GM23338 (cell line): ENCODE data around the gene NFATC2IP. TPM values are rescaled to one million over a fixed set of nuclear protein-coding genes. Genes with fewer than 3 reads are reported as not detected.

ENCODE experiments used
- ATAC-seq: fragments of 200-7000 bp; cut with Tn5 transposase; 3 replicates; pipeline ENCODE4 v1.9.1; 2020
- DNase-seq: peaks from one replicate; pipeline ENCODE4 v3.0.0-alpha.2; 2015; ENCODE audit warnings: low spot score
- H2AFZ ChIP-seq: fragments of 200-600 bp; sonication (generic); 2 replicates; pipeline ENCODE4 v1.8.0; 2016; ENCODE audit warnings: antibody characterized with exemption, mild to moderate bottlenecking, moderate library complexity
- H3F3A ChIP-seq: fragments of 200-600 bp; sonication (generic); replicated peaks from 2 replicates; pipeline ENCODE4 v1.8.0; 2017; ENCODE audit warnings: antibody characterized with exemption, mixed run types, low read depth
- H3K27ac ChIP-seq: fragments of 200-600 bp; sonication (generic); 2 replicates; pipeline ENCODE4 v1.6.1; 2016; ENCODE audit warnings: low read depth
- H3K27me3 ChIP-seq: fragments of 200-600 bp; sonication (generic); 2 replicates; pipeline ENCODE4 v1.8.0; 2016; ENCODE audit warnings: mild to moderate bottlenecking, mixed run types, moderate library complexity; ENCODE audit not compliant: insufficient read depth
- H3K36me3 ChIP-seq: fragments of 200-600 bp; sonication (generic); 2 replicates; pipeline ENCODE4 v1.8.0; 2016; ENCODE audit warnings: mild to moderate bottlenecking; ENCODE audit not compliant: insufficient read depth
- H3K4me1 ChIP-seq: fragments of 200-600 bp; sonication (generic); 2 replicates; pipeline ENCODE4 v1.8.0; 2016; ENCODE audit warnings: mild to moderate bottlenecking, moderate library complexity; ENCODE audit not compliant: insufficient read depth
- H3K4me2 ChIP-seq: fragments of 200-600 bp; sonication (generic); 2 replicates; pipeline ENCODE4 v1.7.1; 2017; ENCODE audit warnings: mixed run types
- H3K4me3 ChIP-seq: fragments of 200-600 bp; sonication (generic); 2 replicates; pipeline ENCODE4 v1.6.1; 2016; ENCODE audit warnings: mixed run types
- H3K79me2 ChIP-seq: fragments of 200-600 bp; sonication (generic); replicated peaks from 2 replicates; pipeline ENCODE4 v1.8.0; 2017; ENCODE audit warnings: mild to moderate bottlenecking; ENCODE audit not compliant: insufficient read depth
- H3K9me2 ChIP-seq: fragments of 200-600 bp; sonication (generic); 2 replicates; pipeline ENCODE4 v1.8.0; 2017; ENCODE audit not compliant: insufficient read depth
- H4K20me1 ChIP-seq: fragments of 200-600 bp; sonication (generic); replicated peaks from 2 replicates; pipeline ENCODE4 v1.8.0; 2017; ENCODE audit warnings: mild to moderate bottlenecking; ENCODE audit not compliant: insufficient read depth
- H3K27ac Mint-ChIP-seq: 2 replicates; pipeline ENCODE4 v1.8.0; 2020; ENCODE audit warnings: inconsistent platforms, mild to moderate bottlenecking, moderate library complexity, mixed read lengths
- H3K27me3 Mint-ChIP-seq: 3 replicates; pipeline ENCODE4 v1.8.0; 2022; ENCODE audit warnings: low read depth, mild to moderate bottlenecking, moderate library complexity, mixed read lengths, inconsistent platforms; ENCODE audit not compliant: insufficient read depth, poor library complexity
- H3K36me3 Mint-ChIP-seq: 3 replicates; pipeline ENCODE4 v1.8.0; 2021; ENCODE audit warnings: low read depth, mild to moderate bottlenecking, inconsistent platforms, moderate library complexity, mixed read lengths
- H3K4me1 Mint-ChIP-seq: 3 replicates; pipeline ENCODE4 v1.8.0; 2020; ENCODE audit warnings: mild to moderate bottlenecking, inconsistent platforms, mixed read lengths
- H3K4me3 Mint-ChIP-seq: 3 replicates; pipeline ENCODE4 v1.8.0; 2021; ENCODE audit warnings: moderate library complexity, mild to moderate bottlenecking, inconsistent platforms, mixed read lengths
- H3K9me3 Mint-ChIP-seq: 3 replicates; pipeline ENCODE4 v1.8.0; 2020; ENCODE audit warnings: moderate library complexity, mild to moderate bottlenecking, inconsistent platforms, mixed read lengths
- CREB1 ChIP-seq: fragments of 250-450 bp; sonication (Bioruptor Pico); IDR thresholded peaks from 2 replicates; pipeline ENCODE4 v1.5.0; 2020; ENCODE audit warnings: low read depth, mild to moderate bottlenecking, moderate library complexity
- EZH2 ChIP-seq: fragments of 200-600 bp; sonication (generic); IDR thresholded peaks from one replicate; pipeline ENCODE4 v1.8.0; 2017; ENCODE audit warnings: antibody characterized with exemption, mild to moderate bottlenecking, low read depth; ENCODE audit not compliant: unreplicated experiment
- EZH2phosphoT487 ChIP-seq: fragments of 200-600 bp; sonication (generic); IDR thresholded peaks from one replicate; pipeline ENCODE4 v1.8.1; 2018; ENCODE audit warnings: antibody characterized with exemption; ENCODE audit not compliant: unreplicated experiment
- POLR2AphosphoS5 ChIP-seq: IDR thresholded peaks from 2 replicates; pipeline ENCODE4 v1.6.1; 2016; ENCODE audit warnings: antibody characterized with exemption, low read depth
- STAT1 ChIP-seq: IDR thresholded peaks from one replicate; pipeline ENCODE4 v1.6.1; 2016; ENCODE audit warnings: antibody characterized with exemption; ENCODE audit not compliant: unreplicated experiment
- ZNF114 ChIP-seq: fragments of 250-450 bp; sonication (Bioruptor Pico); IDR thresholded peaks from 2 replicates; pipeline ENCODE4 v1.5.0; 2020; ENCODE audit warnings: mild to moderate bottlenecking, moderate library complexity
- polyA plus RNA-seq: library from polyadenylated mRNA; unstranded; fragments of >200 nt; fragmentation: Nextera tagmentation; extraction: Ambion mirVana; gene quantifications from 2 replicates; pipeline ENCODE4 v1.2.1, GENCODE V29; 2016
- total RNA-seq: library from RNA; depleted of rRNA; stranded (reverse); fragments of >200 nt; shearing (Covaris generic); gene quantifications from 2 replicates; pipeline ENCODE4 v1.2.3, GENCODE V29; 2014
- TF ChIP-seq, protein P1 (sequence below): IDR thresholded peaks from one replicate; pipeline ENCODE4 v1.6.1; 2018; ENCODE audit warnings: antibody characterized with exemption; ENCODE audit not compliant: unreplicated experiment
- TF ChIP-seq, protein P2 (sequence below), 2 experiments: fragments of 200-600 bp in 1 of 2; sonication (generic) in 1 of 2; conservative IDR thresholded peaks; 2 replicates each; pipeline versions ENCODE4 v1.5.1 to v1.6.1; 2016 to 2017; ENCODE audit warnings: antibody characterized with exemption in 2 of 2, low read depth in 2 of 2, mild to moderate bottlenecking in 2 of 2, moderate library complexity in 1 of 2
- TF ChIP-seq, protein P3 (sequence below): IDR thresholded peaks from 2 replicates; pipeline ENCODE4 v1.6.1; 2016; ENCODE audit warnings: antibody characterized with exemption
- TF ChIP-seq, protein P4 (sequence below): fragments of 250-450 bp; sonication (Bioruptor Pico); IDR thresholded peaks from 2 replicates; pipeline ENCODE4 v1.5.0; 2020; ENCODE audit warnings: mild to moderate bottlenecking, moderate library complexity

NFATC2IP gene
- total and polyA plus RNA-seq, 2 experiments from 2014 or later: 23.5 to 65.4 TPM

DNA sequence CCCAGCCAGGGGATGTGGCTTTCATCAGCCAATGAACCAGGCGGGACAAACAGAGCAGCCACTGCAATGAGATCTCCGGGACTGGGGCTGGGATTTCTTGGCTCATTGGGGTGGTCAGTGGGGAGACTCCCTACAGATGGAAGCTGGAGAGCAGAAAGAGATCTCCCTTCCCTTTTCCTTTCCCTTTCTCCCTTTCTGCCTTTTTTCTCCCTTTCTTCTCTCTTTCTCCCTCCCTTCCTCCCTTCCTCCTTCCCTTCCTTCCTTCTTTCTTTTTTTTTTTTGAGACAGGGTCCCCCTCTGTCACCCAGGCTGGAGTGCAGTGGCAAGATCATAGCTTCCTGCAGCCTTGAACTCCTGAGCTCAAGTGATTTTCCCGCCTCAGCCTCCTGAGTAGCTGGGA is 48.1 kb downstream of the NFATC2IP start:
- no peak for DNase-seq
- H3K27me3 ChIP-seq: no peaks in the 10 kb centered on the region
- H3K9me2 ChIP-seq: no peaks in the 10 kb centered on the region
- Mint-ChIP-seq H3K9me3 (peaks cover 3% of the 10 kb centered on the region; the same call in 1 of the 3 replicates), H3K36me3 (no peaks in the 10 kb centered on the region), H3K27ac (no peak overlapping the region), H3K27me3 (peaks cover 5% of the 10 kb centered on the region), H3K4me3 (no peak overlapping the region), H3K4me1 (no peaks in the 10 kb centered on the region)
- peak overlapping the region; percentile 63 for H2AFZ ChIP-seq
- no peaks in the 10 kb centered on the region for H3K36me3 ChIP-seq
- H3K4me1 ChIP-seq: no peaks in the 10 kb centered on the region
- H3K27ac ChIP-seq: no peak overlapping the region
- TF ChIP-seq CREB1 (CRISPR knock-in tag) (no peak), STAT1 (no peak)
- no peaks in the 10 kb centered on the region for H3K79me2 ChIP-seq
- ATAC-seq: no peak
- H4K20me1 ChIP-seq: no peaks in the 10 kb centered on the region
- H3K4me2 ChIP-seq: no peak overlapping the region
- no peaks in the 10 kb centered on the region for H3F3A ChIP-seq
- H3K4me3 ChIP-seq: no peak overlapping the region

DNA sequence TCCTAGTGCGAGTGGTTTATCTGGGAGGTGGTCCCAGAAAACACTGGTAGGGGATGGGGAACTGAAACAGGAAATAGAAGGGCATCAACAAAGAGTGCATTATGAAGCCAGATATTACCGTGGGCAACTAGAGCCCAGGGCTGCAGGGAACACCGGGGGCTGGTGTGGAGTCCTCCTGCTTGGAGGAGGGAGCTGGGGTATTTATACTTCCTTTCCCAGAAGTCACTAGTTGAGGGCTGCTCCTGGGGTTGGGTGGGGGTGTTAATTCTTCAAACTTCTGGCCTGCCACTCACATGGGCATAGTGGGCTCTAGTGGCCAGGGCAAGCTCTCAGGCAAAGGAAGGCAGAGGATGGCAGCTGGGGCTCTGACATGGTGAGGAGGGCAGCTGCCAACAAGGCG is 48.8 kb downstream of the NFATC2IP start:
- Mint-ChIP-seq H3K9me3 (peaks cover 3% of the 10 kb centered on the region; the same call in 1 of the 3 replicates), H3K27me3 (peaks cover 3% of the 10 kb centered on the region), H3K27ac (no peak overlapping the region), H3K4me1 (no peaks in the 10 kb centered on the region), H3K4me3 (no peak overlapping the region), H3K36me3 (no peaks in the 10 kb centered on the region)
- no peaks in the 10 kb centered on the region for H3F3A ChIP-seq
- H3K4me1 ChIP-seq: no peaks in the 10 kb centered on the region
- ATAC-seq (no peak), DNase-seq (no peak)
- H3K9me2 ChIP-seq: no peaks in the 10 kb centered on the region
- H3K36me3 ChIP-seq: no peaks in the 10 kb centered on the region
- H3K4me2 ChIP-seq: no peak overlapping the region
- H2AFZ ChIP-seq: no peak overlapping the region
- H3K27me3 ChIP-seq: no peaks in the 10 kb centered on the region
- no peaks in the 10 kb centered on the region for H4K20me1 ChIP-seq
- H3K79me2 ChIP-seq: no peaks in the 10 kb centered on the region
- no peak overlapping the region for H3K4me3 ChIP-seq
- no peak overlapping the region for H3K27ac ChIP-seq
- TF ChIP-seq, protein P1, sequence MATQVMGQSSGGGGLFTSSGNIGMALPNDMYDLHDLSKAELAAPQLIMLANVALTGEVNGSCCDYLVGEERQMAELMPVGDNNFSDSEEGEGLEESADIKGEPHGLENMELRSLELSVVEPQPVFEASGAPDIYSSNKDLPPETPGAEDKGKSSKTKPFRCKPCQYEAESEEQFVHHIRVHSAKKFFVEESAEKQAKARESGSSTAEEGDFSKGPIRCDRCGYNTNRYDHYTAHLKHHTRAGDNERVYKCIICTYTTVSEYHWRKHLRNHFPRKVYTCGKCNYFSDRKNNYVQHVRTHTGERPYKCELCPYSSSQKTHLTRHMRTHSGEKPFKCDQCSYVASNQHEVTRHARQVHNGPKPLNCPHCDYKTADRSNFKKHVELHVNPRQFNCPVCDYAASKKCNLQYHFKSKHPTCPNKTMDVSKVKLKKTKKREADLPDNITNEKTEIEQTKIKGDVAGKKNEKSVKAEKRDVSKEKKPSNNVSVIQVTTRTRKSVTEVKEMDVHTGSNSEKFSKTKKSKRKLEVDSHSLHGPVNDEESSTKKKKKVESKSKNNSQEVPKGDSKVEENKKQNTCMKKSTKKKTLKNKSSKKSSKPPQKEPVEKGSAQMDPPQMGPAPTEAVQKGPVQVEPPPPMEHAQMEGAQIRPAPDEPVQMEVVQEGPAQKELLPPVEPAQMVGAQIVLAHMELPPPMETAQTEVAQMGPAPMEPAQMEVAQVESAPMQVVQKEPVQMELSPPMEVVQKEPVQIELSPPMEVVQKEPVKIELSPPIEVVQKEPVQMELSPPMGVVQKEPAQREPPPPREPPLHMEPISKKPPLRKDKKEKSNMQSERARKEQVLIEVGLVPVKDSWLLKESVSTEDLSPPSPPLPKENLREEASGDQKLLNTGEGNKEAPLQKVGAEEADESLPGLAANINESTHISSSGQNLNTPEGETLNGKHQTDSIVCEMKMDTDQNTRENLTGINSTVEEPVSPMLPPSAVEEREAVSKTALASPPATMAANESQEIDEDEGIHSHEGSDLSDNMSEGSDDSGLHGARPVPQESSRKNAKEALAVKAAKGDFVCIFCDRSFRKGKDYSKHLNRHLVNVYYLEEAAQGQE: no peak
- TF ChIP-seq POLR2AphosphoS5: no peak
- TF ChIP-seq CREB1 (CRISPR knock-in tag): no peak
- no peak for TF ChIP-seq EZH2phosphoT487
- no peak for TF ChIP-seq EZH2
- TF ChIP-seq, protein P2, sequence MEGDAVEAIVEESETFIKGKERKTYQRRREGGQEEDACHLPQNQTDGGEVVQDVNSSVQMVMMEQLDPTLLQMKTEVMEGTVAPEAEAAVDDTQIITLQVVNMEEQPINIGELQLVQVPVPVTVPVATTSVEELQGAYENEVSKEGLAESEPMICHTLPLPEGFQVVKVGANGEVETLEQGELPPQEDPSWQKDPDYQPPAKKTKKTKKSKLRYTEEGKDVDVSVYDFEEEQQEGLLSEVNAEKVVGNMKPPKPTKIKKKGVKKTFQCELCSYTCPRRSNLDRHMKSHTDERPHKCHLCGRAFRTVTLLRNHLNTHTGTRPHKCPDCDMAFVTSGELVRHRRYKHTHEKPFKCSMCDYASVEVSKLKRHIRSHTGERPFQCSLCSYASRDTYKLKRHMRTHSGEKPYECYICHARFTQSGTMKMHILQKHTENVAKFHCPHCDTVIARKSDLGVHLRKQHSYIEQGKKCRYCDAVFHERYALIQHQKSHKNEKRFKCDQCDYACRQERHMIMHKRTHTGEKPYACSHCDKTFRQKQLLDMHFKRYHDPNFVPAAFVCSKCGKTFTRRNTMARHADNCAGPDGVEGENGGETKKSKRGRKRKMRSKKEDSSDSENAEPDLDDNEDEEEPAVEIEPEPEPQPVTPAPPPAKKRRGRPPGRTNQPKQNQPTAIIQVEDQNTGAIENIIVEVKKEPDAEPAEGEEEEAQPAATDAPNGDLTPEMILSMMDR (conservative IDR thresholded peaks at IDR 0.05; ENCODE audit: low read depth in 2 of 2): no peak
- TF ChIP-seq, protein P3, sequence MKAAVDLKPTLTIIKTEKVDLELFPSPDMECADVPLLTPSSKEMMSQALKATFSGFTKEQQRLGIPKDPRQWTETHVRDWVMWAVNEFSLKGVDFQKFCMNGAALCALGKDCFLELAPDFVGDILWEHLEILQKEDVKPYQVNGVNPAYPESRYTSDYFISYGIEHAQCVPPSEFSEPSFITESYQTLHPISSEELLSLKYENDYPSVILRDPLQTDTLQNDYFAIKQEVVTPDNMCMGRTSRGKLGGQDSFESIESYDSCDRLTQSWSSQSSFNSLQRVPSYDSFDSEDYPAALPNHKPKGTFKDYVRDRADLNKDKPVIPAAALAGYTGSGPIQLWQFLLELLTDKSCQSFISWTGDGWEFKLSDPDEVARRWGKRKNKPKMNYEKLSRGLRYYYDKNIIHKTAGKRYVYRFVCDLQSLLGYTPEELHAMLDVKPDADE: no peak
- no peak for TF ChIP-seq ZNF114
- TF ChIP-seq, protein P4, sequence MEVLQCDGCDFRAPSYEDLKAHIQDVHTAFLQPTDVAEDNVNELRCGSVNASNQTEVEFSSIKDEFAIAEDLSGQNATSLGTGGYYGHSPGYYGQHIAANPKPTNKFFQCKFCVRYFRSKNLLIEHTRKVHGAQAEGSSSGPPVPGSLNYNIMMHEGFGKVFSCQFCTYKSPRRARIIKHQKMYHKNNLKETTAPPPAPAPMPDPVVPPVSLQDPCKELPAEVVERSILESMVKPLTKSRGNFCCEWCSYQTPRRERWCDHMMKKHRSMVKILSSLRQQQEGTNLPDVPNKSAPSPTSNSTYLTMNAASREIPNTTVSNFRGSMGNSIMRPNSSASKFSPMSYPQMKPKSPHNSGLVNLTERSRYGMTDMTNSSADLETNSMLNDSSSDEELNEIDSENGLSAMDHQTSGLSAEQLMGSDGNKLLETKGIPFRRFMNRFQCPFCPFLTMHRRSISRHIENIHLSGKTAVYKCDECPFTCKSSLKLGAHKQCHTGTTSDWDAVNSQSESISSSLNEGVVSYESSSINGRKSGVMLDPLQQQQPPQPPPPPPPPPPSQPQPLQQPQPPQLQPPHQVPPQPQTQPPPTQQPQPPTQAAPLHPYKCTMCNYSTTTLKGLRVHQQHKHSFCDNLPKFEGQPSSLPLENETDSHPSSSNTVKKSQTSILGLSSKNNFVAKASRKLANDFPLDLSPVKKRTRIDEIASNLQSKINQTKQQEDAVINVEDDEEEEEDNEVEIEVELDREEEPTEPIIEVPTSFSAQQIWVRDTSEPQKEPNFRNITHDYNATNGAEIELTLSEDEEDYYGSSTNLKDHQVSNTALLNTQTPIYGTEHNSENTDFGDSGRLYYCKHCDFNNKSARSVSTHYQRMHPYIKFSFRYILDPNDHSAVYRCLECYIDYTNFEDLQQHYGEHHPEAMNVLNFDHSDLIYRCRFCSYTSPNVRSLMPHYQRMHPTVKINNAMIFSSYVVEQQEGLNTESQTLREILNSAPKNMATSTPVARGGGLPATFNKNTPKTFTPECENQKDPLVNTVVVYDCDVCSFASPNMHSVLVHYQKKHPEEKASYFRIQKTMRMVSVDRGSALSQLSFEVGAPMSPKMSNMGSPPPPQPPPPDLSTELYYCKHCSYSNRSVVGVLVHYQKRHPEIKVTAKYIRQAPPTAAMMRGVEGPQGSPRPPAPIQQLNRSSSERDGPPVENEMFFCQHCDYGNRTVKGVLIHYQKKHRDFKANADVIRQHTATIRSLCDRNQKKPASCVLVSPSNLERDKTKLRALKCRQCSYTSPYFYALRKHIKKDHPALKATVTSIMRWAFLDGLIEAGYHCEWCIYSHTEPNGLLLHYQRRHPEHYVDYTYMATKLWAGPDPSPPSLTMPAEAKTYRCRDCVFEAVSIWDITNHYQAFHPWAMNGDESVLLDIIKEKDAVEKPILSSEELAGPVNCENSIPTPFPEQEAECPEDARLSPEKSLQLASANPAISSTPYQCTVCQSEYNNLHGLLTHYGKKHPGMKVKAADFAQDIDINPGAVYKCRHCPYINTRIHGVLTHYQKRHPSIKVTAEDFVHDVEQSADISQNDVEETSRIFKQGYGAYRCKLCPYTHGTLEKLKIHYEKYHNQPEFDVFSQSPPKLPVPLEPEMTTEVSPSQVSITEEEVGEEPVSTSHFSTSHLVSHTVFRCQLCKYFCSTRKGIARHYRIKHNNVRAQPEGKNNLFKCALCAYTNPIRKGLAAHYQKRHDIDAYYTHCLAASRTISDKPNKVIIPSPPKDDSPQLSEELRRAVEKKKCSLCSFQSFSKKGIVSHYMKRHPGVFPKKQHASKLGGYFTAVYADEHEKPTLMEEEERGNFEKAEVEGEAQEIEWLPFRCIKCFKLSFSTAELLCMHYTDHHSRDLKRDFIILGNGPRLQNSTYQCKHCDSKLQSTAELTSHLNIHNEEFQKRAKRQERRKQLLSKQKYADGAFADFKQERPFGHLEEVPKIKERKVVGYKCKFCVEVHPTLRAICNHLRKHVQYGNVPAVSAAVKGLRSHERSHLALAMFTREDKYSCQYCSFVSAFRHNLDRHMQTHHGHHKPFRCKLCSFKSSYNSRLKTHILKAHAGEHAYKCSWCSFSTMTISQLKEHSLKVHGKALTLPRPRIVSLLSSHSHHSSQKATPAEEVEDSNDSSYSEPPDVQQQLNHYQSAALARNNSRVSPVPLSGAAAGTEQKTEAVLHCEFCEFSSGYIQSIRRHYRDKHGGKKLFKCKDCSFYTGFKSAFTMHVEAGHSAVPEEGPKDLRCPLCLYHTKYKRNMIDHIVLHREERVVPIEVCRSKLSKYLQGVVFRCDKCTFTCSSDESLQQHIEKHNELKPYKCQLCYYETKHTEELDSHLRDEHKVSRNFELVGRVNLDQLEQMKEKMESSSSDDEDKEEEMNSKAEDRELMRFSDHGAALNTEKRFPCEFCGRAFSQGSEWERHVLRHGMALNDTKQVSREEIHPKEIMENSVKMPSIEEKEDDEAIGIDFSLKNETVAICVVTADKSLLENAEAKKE: no peak
